ENCODE measurements around the gene RALGAPA2.

The RALGAPA2 gene

GRCh38 chr20:20503777-20504530 lies 208.5 kb downstream of the RALGAPA2 start:
- no peak for DNase-seq (ENCODE audit: extremely low read depth in 1 of 2, low read depth in 1 of 2)

DNA sequence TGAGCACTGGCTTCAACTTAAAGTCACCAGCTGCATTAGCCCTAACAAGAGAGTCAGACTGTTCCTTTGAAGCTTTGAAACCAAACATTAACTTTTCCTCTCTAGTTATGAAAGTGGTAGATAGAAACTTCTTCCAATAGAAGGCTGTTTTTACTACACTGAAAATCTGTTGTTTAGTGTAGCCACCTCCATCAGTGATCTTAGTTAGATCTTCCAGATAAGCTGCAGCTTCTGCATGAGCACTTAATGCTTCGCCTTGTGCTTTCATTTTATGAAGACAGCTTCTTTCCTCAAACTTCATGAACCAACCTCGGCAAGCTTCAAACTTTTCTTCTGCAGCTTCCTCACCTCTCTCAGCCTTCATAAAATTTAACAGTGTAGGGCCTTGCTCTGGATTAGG lies 211.3 kb downstream of the RALGAPA2 start:
- no peak for DNase-seq (ENCODE audit: extremely low read depth in 1 of 2, low read depth in 1 of 2)

DNA sequence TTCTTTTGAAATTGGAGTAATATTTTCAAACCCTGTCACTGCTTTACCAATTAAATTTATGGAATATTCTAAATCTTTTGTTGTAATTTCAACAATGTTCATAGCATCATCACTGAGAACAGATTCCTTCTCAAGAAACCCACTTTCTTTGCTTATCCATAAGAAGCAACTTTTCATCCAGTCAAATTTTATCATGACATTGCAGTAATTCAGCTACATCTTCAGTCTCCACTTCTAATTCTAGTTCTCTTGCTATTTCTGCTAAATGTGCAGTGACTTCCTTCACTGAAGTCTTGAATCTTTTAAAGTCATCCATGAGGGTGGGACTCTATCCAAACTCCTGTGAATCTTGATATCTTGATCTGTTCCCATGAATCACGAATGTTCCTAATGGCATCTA lies 212.1 kb downstream of the RALGAPA2 start:
- DNase-seq (ENCODE audit: extremely low read depth in 1 of 2, low read depth in 1 of 2), result no peak

GRCh38 chr20:20499439-20499838 lies 213.0 kb downstream of the RALGAPA2 start:
- DNase-seq (ENCODE audit: extremely low read depth in 1 of 2, low read depth in 1 of 2), result no peak

GRCh38 chr20:20498076-20498861 lies 214.2 kb downstream of the RALGAPA2 start:
- no peak for DNase-seq (ENCODE audit: extremely low read depth in 1 of 2, low read depth in 1 of 2)

DNA sequence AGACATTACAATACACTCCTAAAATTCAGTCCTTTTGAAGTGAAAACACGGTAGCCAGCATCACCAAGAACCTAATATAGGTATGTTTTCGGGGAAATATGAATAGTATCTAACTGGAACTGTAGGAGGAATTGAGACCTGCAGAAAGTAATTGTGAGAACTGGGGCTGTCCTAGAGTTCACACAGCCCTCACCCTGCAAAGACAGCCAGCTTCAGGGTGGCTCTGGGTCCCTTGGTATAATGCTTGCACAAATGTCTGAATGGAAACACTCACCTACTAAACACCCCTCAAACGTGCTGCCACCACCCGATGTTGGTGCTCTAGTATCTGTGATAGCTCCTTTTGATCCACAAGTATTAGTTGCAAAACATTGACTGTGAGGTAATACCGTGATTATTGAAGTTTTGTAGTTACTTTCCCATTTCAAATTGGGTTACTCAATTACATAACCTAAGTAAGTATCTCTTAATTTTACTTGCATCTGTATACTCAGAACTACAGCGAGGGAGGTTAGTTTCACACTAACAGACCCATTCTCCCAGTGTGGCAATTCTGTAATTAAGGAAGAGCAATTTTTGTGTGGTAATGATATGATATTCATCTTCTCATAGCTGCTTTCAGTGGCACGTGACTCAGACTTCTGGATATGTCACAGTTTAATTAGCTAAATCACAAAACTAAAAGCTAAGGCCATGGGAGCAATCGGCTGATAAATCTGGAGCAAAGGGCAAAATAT lies 215.0 kb downstream of the RALGAPA2 start:
- no peak for DNase-seq (ENCODE audit: extremely low read depth in 1 of 2, low read depth in 1 of 2)

DNA sequence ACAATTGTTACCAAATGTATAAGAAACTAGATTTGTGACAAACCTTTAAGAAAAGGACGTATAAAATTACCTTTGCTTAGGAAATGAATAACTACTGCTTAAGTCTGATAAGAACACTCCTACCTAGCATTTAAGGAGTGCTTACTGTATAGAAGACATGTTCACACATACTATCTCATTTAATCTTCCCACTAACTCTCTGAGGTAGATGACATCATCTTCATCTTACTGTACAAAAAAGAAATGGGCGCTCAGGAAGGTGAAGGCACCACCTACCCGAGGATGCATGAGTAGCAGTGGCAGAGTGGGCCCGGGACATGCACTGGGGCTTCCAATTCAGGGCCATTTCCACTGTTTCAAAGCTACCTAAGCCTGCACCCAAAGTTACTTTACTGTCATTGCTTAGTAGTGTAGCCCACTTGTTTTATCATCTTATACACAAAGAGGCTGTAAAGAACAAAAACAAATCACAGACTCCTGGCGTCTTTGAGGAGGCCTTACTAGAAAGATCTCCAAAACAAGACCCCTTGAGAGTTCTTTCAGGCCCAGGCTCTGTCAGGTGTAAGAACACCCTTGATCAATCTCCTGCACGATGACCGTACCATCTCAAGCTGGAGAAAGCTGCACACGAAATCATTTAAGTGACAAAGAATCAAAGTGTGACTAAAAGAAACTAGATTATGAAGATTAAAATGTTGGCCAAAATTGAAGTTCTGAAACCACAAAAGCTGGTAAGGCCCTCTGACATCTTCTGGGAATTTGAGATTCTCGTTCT lies 216.5 kb downstream of the RALGAPA2 start:
- DNase-seq (ENCODE audit: extremely low read depth in 1 of 2, low read depth in 1 of 2), result no peak

DNA sequence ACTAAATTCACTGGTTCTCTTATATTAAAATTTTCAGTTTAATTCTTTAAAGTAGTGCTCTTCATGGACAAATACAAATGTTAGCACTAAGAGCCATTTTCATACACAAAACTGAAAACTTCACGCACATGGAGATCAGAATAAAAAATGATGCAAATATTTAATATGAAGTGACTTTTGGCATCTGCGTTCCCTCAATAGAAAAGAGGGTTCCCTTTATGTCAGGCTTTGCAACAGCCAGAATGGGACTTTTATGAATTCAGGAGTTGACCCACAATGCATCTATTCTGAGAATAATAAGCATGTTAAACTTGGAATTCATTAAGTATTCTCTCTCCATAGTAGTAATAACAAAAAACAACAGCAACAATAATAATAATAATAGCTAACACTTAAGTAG lies 218.7 kb downstream of the RALGAPA2 start:
- DNase-seq (ENCODE audit: extremely low read depth in 1 of 2, low read depth in 1 of 2), result no peak

DNA sequence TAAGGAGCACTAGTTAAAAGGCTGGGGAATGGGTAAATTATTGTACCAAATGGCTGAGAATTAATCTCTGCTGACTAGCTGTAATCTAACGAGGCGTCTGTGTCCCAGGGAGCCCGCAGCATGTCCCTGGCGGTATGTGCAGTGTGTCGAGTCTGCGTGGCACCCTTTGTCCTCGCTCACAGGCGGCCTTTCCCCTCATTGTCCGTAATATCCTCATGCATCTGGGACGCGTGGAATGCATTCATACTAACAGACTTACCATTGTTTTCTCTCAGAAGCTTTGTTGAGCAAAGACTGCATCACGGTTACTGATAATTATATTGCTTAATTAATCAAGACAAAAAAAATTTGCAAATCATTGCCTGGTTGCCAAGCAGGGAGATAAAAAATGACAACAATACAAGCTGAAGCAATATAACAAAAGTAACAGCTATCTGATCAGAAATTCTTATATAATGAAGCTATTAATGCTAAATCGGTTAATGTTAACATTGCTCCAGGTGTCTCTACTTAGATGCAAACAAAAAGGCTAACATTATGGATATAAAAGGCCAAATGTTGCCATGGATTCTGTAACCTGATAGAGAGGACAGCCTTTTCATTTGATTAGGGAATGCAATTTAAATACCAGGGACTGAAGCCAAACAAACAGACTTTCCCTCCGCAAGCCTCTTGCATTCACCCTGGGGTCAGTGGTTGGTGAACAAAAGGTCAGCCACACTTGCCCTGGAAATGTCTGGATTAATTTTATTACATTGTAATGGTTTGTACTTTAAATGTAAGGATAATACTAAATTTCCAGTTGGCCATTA lies 219.7 kb downstream of the RALGAPA2 start:
- DNase-seq (ENCODE audit: extremely low read depth in 1 of 2, low read depth in 1 of 2), result no peak

GRCh38 chr20:20491784-20492264 lies 220.6 kb downstream of the RALGAPA2 start:
- no peak for DNase-seq (ENCODE audit: extremely low read depth in 1 of 2, low read depth in 1 of 2)

DNA sequence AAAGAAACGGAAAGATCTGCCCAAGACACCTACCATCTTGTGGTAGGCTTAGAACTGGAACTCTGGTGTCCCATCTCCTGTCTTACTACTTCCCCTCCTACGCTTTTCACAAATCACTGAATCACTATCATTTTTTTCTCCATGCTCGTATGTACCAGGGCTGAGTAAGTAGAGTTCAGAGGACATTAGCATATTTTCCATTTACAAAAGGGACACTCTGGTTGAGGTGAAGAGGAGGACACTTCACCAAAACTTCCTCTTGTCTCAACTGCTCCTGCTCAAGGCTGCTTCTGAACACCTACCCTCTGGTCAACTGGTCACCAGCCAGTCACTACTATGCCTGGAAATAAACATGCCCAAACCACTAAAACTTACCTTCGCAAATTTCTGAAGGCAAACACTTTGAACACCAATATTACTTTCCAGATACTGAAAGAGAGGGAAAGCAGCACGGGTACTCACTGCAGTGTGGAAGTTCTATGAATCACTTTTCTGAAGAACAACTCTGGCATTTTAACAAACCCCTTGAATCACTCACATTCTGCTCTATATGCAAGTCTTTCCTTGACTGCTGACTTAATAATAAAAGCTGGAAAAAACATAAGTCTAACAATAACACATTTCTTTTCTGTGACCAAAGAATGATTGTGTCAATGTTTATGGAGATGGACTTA lies 221.2 kb downstream of the RALGAPA2 start:
- DNase-seq (ENCODE audit: extremely low read depth in 1 of 2, low read depth in 1 of 2), result no peak

DNA sequence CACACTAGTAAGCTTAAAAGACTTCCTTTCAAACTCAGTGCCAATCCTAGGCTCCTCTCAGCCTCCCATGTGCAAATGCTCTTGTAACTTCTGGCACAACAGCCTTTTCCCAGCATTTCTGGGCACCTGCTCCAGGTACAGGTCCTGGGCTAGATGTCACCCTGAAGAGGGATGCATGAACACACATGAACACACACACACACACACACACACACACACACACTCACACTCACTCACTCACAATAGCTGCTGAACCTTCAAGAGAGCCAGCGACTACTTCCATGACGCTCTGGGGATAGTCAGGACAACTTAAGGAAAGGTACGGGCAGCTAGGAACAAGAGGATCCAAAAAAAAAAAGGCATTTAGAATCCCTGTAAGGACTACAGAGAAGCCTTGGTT lies 221.8 kb downstream of the RALGAPA2 start:
- DNase-seq (ENCODE audit: extremely low read depth in 1 of 2, low read depth in 1 of 2), result no peak

DNA sequence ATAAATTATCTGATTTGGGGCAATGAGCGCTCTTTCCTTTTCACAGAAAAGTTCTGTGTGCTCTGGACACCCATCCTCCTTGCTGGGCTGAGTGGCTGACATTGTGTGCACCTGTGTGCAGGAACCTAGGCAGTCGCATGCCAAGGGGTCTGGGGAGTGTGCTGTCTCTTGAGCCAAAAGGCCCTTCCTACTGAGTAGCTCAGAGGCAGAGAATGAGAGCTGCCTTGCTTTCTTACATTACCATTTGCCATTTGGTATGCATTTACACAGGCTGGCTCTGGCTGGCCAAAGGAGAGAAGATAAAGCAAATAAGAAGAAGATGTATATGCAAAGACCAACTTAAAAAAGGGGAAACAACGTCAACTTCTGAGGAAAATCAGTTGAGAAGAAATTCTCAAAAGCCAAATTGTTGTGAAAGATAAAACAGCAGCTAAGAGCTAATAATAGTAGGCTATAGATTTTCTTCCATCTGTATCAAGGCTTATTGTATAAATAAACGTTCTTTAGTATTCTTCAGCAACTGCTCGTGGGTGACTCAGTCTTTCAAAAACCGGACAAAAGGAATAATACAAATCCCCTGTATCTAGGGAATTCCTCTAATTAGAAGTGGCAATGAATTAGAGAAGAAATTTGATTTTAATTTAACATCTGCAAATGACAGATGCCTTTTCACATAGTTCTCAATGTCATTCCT lies 222.6 kb downstream of the RALGAPA2 start:
- no peak for DNase-seq (ENCODE audit: extremely low read depth in 1 of 2, low read depth in 1 of 2)

DNA sequence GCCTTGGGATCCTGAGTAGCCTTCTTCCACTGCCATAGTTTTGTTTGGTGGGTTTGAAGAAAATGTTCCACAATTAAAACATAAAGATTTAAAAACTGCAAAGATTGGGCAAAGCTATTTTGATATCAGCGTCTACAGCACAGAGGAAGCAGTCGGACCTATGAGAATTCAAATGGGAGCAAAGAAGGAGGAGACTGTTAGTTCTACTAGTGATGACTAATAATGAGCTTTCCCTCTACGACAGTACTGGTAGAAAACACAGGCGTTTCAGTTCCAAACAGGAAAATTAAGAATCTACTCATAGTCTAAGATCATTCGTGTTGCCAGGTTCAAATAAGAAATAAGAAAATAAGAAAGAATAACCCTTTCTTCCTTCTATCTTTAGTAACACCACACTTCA lies 223.4 kb downstream of the RALGAPA2 start:
- no peak for DNase-seq (ENCODE audit: extremely low read depth in 1 of 2, low read depth in 1 of 2)

GRCh38 chr20:20488388-20488787 lies 224.1 kb downstream of the RALGAPA2 start:
- no peak for DNase-seq (ENCODE audit: extremely low read depth in 1 of 2, low read depth in 1 of 2)

DNA sequence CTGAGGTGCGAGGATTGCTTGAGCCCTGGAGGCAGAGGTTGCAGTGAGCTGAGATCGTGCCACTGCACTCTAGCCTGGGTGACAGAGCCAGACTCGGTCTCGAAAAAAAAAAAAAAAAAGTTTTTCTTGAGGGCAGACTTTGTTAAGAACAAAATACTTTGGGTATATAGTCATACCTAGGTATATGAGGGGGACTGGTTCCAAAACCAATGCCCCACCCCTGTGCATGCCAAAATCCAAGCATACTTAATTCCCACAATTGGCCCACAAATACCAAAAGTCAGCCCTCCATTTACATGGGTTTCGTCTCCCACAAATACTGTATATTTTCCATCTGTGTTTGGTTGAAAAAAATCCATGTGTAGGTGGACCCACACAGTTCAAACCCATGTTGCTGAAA lies 224.6 kb downstream of the RALGAPA2 start:
- no peak for DNase-seq (ENCODE audit: extremely low read depth in 1 of 2, low read depth in 1 of 2)

- DNase-seq (ENCODE audit: extremely low read depth in 1 of 2, low read depth in 1 of 2), result no peak
Measured at GRCh38 chr20:20483328-20483727, 229.1 kb downstream of the RALGAPA2 start.

GRCh38 chr20:20482453-20482852 lies 230.0 kb downstream of the RALGAPA2 start:
- DNase-seq (ENCODE audit: extremely low read depth in 1 of 2, low read depth in 1 of 2), result no peak

DNA sequence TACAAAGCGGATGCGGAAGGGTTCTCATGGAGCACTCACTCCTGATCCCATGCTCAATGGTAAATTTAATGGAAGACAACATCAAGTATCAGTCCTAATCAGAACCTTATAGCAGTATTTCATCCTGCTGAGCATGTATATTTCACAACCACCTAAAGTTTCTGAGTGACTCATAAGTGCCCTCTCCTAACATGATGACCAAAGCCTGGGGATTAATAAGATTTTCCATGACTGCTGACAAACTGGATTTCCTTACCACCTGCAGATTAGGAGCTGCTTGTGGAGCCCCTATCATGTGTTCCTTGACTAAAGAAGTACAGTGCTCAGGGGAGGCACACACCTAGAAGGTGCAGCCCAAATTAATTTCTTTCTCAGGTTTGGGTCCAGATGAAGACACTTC lies 231.8 kb downstream of the RALGAPA2 start:
- DNase-seq (ENCODE audit: extremely low read depth in 1 of 2, low read depth in 1 of 2), result no peak
